ENCODE measurements around the gene MST1.

MST1 gene

DNA sequence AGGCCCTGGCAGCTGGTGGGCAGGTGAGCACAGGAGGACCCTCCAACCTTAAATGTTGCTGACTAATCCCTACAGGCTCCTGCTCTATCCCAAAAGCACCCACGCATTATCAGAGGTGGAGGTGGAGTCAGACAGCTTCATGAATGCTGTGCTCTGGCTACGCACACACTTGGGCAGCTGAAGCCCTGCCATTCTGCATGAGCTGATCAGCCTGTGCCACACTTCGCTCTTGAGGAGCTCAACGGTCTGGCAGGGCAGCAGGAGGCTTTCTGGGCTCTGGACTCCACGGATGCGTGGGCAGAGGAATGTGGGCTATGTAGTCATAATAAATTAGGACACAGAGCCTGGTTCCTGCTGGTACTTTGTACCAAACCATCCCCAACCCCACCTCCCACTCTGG, 6.1 kb downstream of the MST1 start:
- no peak overlapping the region for H3K4me3 ChIP-seq (ENCODE audit: low read length)
- TF ChIP-seq ZNF274 (IDR thresholded peaks at IDR 0.05; ENCODE audit: low read depth, low read length), result no peak

DNA sequence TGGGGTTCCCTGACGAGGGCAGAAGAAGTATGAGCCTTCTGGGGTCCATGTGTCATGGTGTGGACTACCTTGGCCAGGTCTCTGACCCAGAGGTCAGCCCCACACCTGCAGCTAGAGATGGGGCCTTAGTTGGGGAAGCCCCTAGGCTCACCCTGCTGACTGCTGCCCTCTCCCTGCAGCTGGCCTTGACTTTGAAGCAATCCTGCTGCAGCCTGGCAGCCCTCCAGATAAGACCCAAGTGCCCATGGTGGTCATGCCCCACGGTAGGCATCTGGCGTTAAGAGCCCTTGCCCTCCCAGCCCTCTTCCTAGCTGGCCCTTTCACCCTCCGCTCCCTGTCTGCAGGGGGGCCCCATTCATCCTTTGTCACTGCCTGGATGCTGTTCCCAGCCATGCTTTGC, 7.7 kb downstream of the MST1 start:
- H3K4me3 ChIP-seq (ENCODE audit: low read length), result no peak overlapping the region
- TF ChIP-seq ZNF274 (IDR thresholded peaks at IDR 0.05; ENCODE audit: low read depth, low read length), result no peak

DNA sequence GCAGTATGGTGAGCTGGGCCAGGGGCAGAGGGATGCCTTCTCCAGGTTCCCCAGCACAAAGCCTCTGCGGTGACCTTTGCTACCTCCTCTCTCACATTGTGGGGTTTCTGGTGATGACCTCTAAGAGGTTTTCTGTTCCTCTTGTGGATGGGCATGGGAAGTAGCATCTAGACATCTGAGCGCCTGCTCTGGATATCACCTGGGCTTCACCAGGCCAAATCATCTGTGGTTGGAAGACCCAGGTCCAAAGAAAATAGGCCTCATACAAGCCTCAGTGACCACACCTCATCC, 8.1 kb downstream of the MST1 start:
- TF ChIP-seq ZNF274 (IDR thresholded peaks at IDR 0.05; ENCODE audit: low read depth, low read length), result no peak
- H3K4me3 ChIP-seq (ENCODE audit: low read length), result no peak overlapping the region

DNA sequence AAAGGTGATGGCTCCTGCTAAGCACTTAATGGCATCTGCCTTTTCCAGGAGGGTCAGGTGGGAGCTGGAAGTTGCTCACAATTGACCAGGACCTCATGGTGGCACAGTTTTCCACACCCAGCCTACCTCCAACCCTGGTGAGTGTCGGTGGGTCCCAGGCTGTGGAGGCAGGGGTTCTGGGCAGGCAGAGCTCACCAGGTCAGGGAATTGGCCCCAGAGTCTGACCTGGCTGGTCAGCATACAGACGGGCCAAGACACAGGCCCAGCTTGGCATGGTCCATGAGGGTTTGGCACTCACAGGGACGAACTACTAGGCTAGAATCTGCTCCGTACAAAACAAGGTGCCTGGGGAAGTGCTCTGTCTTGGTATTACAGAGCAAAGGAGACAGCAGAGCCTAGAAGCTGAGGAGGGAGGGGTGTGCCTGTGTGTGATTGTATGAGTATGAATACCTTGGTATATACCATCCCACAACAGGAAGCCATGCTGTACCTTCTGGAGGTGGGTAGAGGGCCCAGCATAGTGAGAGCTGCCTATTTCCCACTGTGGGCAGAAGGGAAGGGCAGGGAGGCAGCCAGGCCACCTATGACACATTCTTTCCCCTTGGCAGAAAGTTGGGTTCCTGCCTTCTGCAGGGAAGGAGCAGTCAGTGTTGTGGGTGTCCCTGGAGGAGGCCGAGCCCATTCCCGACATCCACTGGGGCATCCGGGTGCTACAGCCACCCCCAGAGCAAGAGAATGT, 8.6 kb downstream of the MST1 start:
- no peak for TF ChIP-seq ZNF274 (IDR thresholded peaks at IDR 0.05; ENCODE audit: low read depth, low read length)
- no peak overlapping the region for H3K4me3 ChIP-seq (ENCODE audit: low read length)

DNA sequence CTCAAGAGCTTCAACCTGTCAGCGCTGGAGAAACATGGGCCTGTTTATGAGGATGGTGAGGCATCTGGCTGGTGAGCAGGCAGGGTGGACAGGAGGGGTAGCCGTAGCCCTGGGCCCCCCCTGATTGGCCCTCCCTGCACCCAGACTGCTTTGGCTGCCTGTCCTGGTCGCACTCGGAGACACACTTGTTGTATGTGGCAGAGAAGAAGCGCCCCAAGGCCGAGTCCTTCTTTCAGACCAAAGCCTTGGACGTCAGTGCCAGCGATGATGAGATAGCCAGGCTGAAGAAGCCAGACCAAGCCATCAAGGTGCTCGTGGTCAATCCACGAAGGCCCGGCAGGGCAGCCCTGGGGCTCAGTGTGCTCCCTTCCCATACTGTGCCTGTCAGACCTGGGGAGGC, 13.4 kb downstream of the MST1 start:
- no peak overlapping the region for H3K4me3 ChIP-seq (ENCODE audit: low read length)
- TF ChIP-seq ZNF274 (IDR thresholded peaks at IDR 0.05; ENCODE audit: low read depth, low read length), result no peak

DNA sequence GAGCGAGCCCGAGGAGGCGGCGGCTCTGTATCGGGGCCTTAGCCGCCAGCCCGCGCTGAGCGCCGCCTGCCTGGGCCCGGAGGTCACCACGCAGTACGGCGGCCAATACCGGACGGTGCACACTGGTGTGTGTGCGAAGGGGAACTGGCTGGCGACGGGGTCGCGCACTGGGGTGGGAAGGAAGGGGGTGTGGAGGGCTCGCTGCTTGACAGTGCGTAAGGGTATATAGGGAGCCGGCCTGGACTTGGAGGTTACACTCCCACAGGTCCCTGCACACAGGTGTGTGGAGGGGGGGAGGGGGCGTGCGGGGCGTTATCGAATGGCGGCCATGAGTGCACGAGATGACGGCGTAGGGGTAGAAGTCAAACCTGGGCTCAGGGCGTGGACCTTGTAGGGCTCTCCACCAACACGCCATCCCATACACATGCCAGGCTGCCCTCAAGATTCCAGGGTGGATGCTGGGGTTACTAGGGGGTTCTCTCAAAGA, 14.7 kb downstream of the MST1 start:
- TF ChIP-seq ZNF274 (IDR thresholded peaks at IDR 0.05; ENCODE audit: low read depth, low read length), result no peak
- H3K4me3 ChIP-seq (ENCODE audit: low read length), result peak overlapping the region; percentile 75; the same call in 1 of the 2 replicates

DNA sequence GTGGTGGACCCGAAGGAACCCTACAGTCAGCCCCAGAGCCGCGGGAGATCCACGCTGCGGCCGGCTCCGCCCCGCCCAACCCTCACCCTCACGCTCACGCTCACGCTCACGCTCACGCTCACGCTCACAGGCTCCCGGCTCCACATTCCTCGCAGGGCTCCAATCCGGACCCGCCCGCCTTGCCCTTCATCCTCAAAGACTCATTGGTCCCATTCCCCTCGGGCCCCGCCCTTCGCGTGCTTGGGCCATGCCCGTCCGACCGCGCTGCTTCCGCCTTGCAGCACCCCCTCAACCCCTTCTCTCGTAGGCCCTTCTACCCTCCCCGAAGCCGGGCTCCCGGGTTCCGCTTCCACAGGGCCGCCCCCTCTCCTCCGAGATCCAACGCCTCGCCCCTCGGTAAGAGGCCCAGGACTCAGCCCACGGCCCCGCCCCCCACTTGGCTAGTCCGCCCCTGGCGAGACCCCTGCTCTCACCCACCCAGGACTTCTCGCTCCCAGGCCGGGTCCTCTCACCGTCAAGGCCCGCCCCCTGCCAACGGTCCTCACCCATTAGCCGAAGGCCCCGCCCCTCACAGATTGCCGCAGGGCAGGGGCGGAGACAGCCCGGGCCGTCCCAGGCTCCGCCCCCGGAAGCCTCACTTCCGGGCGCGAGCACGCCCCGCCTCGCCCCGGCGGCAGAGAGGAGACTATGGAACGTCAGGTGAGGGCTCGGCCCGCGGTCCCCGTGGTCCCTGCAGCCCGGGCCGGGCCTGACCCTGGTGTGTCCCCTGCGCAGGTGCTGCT, 15.4 kb downstream of the MST1 start, which contains the start of gene APEH:
TSS of gene APEH (plus strand) at position 637 of the 782 bp plus-strand sequence. CDS start at position 688, 51 bp downstream.
- no peak for TF ChIP-seq ZNF274 (IDR thresholded peaks at IDR 0.05; ENCODE audit: low read depth, low read length)
- H3K4me3 ChIP-seq (ENCODE audit: low read length), result peak within 1 kb of the TSS; percentile 75

DNA sequence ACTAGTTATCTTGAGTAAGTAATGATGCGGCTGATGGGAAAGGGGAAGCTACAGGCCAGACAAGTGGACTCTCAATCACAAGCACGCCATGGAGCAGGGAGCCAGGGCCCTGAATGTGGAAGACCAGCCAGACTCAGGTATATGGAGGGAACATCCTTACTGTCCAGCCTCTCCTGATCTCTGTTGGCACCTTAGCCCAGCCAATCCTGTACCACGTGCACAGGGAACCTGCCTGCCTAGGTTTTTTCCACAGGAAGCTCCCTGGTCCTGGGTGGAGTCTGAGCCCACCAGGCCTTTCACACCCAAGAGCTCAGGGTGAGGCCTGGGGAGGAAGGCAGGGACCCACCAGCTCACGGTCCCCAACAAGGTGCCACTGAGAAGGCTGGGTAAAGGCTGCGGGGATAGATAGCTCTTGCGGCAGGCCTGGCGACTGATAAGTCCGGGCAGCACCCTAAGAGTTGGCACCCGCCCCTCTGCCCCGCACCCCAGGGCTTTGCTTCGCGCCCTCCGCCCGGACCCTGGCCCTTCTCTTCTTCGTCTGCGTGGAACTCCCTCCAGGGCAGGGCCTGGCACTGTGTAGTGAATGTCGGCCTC, 16.1 kb downstream of the MST1 start:
- H3K4me3 ChIP-seq (ENCODE audit: low read length), result peak overlapping the region; percentile 69
- TF ChIP-seq ZNF274 (IDR thresholded peaks at IDR 0.05; ENCODE audit: low read depth, low read length), result no peak

DNA sequence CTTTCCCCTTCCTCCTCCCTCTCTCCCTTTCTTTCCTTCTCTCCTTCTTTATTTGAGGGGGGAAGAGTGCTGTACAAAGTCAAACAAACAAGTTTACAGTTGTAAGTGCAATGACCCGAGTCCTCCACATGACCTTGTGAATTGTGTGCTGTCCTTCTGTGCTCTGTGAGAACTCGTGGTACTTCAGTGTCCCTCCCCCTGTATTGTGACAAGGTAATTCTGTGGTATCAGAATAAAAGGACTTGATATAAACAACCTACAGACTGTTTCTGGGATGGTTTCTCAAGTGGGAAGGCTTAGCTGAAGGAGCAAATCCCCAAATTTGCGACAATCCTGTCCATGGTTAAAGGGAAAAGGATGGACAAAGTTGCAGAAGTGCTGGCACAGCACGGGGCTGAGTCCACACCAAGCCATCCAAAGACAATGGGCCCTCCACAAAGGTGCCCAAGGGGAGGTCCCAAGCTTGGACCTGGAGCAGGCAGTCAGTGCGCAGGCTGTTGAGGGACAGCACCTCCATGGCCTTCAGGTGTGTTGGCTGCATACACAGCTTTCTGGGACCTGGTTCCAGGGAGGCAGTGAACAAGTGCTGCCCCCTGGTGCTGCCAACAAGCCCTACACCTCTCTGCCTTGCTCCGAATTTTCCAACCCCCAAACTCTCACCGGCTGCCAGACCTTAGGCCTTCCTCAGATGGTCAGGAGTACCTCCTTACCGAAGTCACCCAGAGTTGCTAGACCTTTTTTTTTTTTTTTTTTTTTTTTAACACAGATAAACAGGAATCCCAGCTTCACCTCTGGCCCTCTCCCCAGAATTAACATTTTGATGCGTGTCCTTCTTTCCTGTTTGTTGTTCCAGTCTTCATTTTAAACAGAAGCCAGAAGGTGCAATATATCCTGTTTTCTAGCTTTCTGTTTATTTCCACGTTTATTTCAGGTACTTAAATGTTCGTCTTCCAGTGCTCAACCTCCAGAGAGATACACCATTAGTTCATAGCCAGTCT, 17.7 kb downstream of the MST1 start:
- no peak overlapping the region for H3K4me3 ChIP-seq (ENCODE audit: low read length)
- no peak for TF ChIP-seq ZNF274 (IDR thresholded peaks at IDR 0.05; ENCODE audit: low read depth, low read length)

DNA sequence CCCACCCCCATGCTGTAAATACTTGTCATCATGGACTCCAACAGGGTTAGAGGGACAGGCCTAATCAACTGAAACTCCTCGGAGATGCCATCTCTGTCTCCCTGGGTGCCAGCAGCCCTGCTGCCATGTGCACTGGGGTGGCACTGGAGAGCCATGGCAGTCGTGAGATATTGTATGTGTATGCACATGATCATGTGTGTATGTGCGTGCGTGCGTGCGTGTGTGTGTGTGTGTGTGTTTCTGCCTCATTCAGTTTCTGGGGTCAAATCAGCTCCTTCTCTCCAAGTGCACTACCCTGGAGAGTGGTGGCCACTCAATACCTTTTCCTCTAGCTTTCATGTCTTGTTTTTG, 18.4 kb downstream of the MST1 start:
- TF ChIP-seq ZNF274 (IDR thresholded peaks at IDR 0.05; ENCODE audit: low read depth, low read length), result no peak

DNA sequence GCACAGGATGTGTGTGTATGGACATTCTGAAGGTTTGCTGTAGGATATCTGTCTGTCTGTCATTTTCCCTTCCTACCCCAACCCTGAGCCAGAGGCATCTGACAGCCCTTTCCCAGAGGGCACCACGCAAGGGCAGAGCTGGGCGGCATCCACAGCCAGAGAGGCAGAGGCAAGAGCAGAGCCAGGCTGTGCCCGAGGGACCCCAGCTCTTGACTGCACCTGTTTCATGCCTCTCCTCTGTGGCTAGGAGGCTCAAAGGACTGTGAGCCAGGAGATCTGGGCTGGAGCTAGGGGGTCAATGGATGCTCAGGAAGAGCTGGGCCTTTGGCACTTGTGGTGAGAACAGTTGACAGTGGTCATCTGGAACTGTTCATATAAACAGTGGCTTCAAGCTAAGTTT, 19.9 kb downstream of the MST1 start:
- no peak for TF ChIP-seq ZNF274 (IDR thresholded peaks at IDR 0.05; ENCODE audit: low read depth, low read length)
- H3K4me3 ChIP-seq (ENCODE audit: low read length), result no peak overlapping the region

More for the DNA sequence above, 18.4 kb downstream of the MST1 start:
- no peak overlapping the region for H3K4me3 ChIP-seq (ENCODE audit: low read length)

DNA sequence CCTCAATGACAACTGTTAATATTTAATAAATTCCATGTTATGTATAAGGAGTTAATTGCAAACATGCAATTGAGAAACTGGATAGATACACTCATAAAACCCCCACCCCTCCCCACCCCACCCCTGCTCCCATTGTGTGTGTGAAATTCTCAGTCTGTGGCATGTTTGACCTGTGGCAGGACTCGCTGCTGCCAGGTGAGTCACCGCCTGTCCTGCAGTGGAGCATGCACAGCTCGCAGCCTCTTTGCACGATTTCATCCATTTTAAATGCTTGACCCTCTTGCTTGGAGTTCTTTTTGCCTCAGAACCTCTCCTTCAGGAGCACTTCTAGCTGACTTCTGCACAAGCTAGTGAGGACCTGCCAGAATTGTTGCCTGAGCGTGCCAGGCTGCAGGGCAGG, 20.4 kb downstream of the MST1 start:
- H3K4me3 ChIP-seq (ENCODE audit: low read length), result no peak overlapping the region
- no peak for TF ChIP-seq ZNF274 (IDR thresholded peaks at IDR 0.05; ENCODE audit: low read depth, low read length)

DNA sequence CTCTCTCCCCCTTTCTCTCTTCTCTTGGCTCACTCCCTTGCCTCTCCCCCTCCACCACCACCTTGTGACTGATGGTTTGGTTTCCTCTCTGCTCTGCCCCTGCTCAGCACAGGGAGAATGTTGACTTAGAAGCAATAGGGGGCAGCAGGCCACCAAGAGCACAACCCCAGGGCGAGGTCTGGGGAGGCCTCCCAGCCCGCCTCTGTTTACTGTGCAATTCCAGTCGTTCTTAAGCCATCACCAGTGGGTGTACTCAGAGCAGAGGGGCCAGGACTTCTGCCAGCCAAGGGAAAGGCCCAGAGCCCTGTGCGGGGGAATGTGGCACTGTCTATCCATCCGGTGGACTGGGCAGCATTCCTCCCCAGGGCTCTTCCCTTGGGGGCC, 20.9 kb downstream of the MST1 start:
- no peak overlapping the region for H3K4me3 ChIP-seq (ENCODE audit: low read length)
- TF ChIP-seq ZNF274 (IDR thresholded peaks at IDR 0.05; ENCODE audit: low read depth, low read length), result no peak
